DND-41 (cell line): ENCODE measurements around the gene PLEKHA8.

Experiments used
- ATAC-seq: fragments of 200-7000 bp; cut with Tn5 transposase; 3 replicates; pipeline ENCODE4 v1.9.1; 2021; ENCODE audit warnings: low read depth; ENCODE audit not compliant: insufficient read depth
- DNase-seq: peaks from one replicate; pipeline ENCODE4 v3.0.0-alpha.2; 2020
- H2AFZ ChIP-seq: 2 replicates; pipeline ENCODE4 v1.6.0; 2012; ENCODE audit warnings: low read depth, low read length
- H3K27ac ChIP-seq: 2 replicates; pipeline ENCODE4 v1.5.1; 2012; ENCODE audit warnings: low read length, inconsistent platforms
- H3K27me3 ChIP-seq: fragments of 200-600 bp; sonication (generic); 2 replicates; pipeline ENCODE4 v1.6.0; 2012; ENCODE audit warnings: low read length, mild to moderate bottlenecking, inconsistent platforms; ENCODE audit not compliant: insufficient read depth, poor library complexity
- H3K36me3 ChIP-seq: 2 replicates; pipeline ENCODE4 v1.5.1; 2012; ENCODE audit warnings: low read length, inconsistent platforms; ENCODE audit not compliant: insufficient read depth
- H3K4me1 ChIP-seq: 2 replicates; pipeline ENCODE4 v1.5.1; 2012; ENCODE audit warnings: mild to moderate bottlenecking, low read length; ENCODE audit not compliant: insufficient read depth
- H3K4me2 ChIP-seq: 2 replicates; pipeline ENCODE4 v1.6.0; 2012; ENCODE audit warnings: mild to moderate bottlenecking, moderate library complexity, low read length, inconsistent platforms; ENCODE audit not compliant: insufficient read depth
- H3K4me3 ChIP-seq, 2 experiments: fragments of 200-600 bp in 1 of 2; shearing (Covaris generic) in 1 of 2; 2 replicates each; pipeline ENCODE4 v1.5.1; 2012 to 2016; ENCODE audit warnings: inconsistent platforms in 2 of 2, low read length in 2 of 2, mild to moderate bottlenecking in 2 of 2, low read depth in 1 of 2, moderate library complexity in 1 of 2
- H3K79me2 ChIP-seq: 2 replicates; pipeline ENCODE4 v1.6.0; 2012; ENCODE audit warnings: low read length, inconsistent platforms; ENCODE audit not compliant: insufficient read depth
- H3K9ac ChIP-seq: 2 replicates; pipeline ENCODE4 v1.6.0; 2012; ENCODE audit warnings: low read depth, mild to moderate bottlenecking, inconsistent platforms, low read length, moderate library complexity
- H3K9me3 ChIP-seq: 2 replicates; pipeline ENCODE4 v1.5.1; 2012; ENCODE audit warnings: low read length, moderate library complexity, mild to moderate bottlenecking, inconsistent platforms; ENCODE audit not compliant: insufficient read depth, severe bottlenecking
- H4K20me1 ChIP-seq: 2 replicates; pipeline ENCODE4 v1.6.0; 2012; ENCODE audit warnings: low read length; ENCODE audit not compliant: insufficient read depth
- CTCF ChIP-seq: IDR thresholded peaks from 2 replicates; pipeline ENCODE4 v1.5.1; 2012; ENCODE audit warnings: borderline replicate concordance, low read length, moderate library complexity, mild to moderate bottlenecking; ENCODE audit not compliant: poor library complexity, severe bottlenecking; ENCODE audit errors: extremely low read depth
- EZH2 ChIP-seq: IDR thresholded peaks from 3 replicates; pipeline ENCODE4 v1.6.1; 2012; ENCODE audit warnings: borderline replicate concordance, low read depth, mild to moderate bottlenecking, moderate library complexity, low read length, inconsistent platforms; ENCODE audit not compliant: severe bottlenecking

Gene PLEKHA8

GRCh38 chr7:29998489-29998888 is 29.7 kb upstream of the PLEKHA8 start:
- Histone ChIP-seq H4K20me1 (no peaks in the 10 kb centered on the region), H3K36me3 (no peaks in the 10 kb centered on the region), H3K79me2 (no peaks in the 10 kb centered on the region), H3K27me3 (no peaks in the 10 kb centered on the region), H3K27ac (no peak overlapping the region), H3K4me3 (no peak overlapping the region), H3K4me1 (no peaks in the 10 kb centered on the region), H3K9ac (no peak overlapping the region), H2AFZ (no peak overlapping the region), H3K9me3 (peaks cover 6% of the 10 kb centered on the region), H3K4me2 (no peak overlapping the region)
- TF ChIP-seq CTCF (no peak), EZH2 (no peak)
- ATAC-seq (no peak), DNase-seq (no peak)

- Histone ChIP-seq H3K4me3 (no peak overlapping the region), H3K9ac (no peak overlapping the region), H3K79me2 (no peaks in the 10 kb centered on the region), H3K9me3 (no peaks in the 10 kb centered on the region), H3K27me3 (no peaks in the 10 kb centered on the region), H3K4me2 (no peak overlapping the region), H3K4me1 (no peaks in the 10 kb centered on the region), H2AFZ (no peak overlapping the region), H3K27ac (no peak overlapping the region), H4K20me1 (no peaks in the 10 kb centered on the region), H3K36me3 (no peaks in the 10 kb centered on the region)
- no peak for TF ChIP-seq CTCF
- no peak for TF ChIP-seq EZH2
- DNase-seq: no peak
- ATAC-seq: no peak
Observed at GRCh38 chr7:30001998-30002397, 26.2 kb upstream of the PLEKHA8 start.

GRCh38 chr7:30003098-30003497 is 25.1 kb upstream of the PLEKHA8 start:
- Histone ChIP-seq H3K27me3 (no peaks in the 10 kb centered on the region), H3K4me2 (no peak overlapping the region), H3K9me3 (no peaks in the 10 kb centered on the region), H3K27ac (no peak overlapping the region), H3K79me2 (no peaks in the 10 kb centered on the region), H3K4me3 (no peak overlapping the region), H4K20me1 (no peaks in the 10 kb centered on the region), H3K9ac (no peak overlapping the region), H3K36me3 (no peaks in the 10 kb centered on the region), H3K4me1 (no peaks in the 10 kb centered on the region), H2AFZ (no peak overlapping the region)
- ATAC-seq (no peak), DNase-seq (no peak)
- TF ChIP-seq CTCF (no peak), EZH2 (no peak)

- DNase-seq: no peak
- no peak overlapping the region for H3K9ac ChIP-seq
- ATAC-seq: no peak
- H3K4me2 ChIP-seq: no peak overlapping the region
- H3K27ac ChIP-seq: no peak overlapping the region
- H3K36me3 ChIP-seq: no peaks in the 10 kb centered on the region
- no peak overlapping the region for H3K4me3 ChIP-seq
- no peaks in the 10 kb centered on the region for H4K20me1 ChIP-seq
- TF ChIP-seq CTCF: no peak
- TF ChIP-seq EZH2: no peak
- H3K27me3 ChIP-seq: no peaks in the 10 kb centered on the region
- no peaks in the 10 kb centered on the region for H3K4me1 ChIP-seq
- no peaks in the 10 kb centered on the region for H3K9me3 ChIP-seq
- no peak overlapping the region for H2AFZ ChIP-seq
- no peaks in the 10 kb centered on the region for H3K79me2 ChIP-seq
Observed at GRCh38 chr7:30005464-30005863, 22.7 kb upstream of the PLEKHA8 start.
